Activated naive CD4-positive, alpha-beta T cell (primary cell): ENCODE results near the gene ZBTB44.
"Not testable (repeated sequence)": the region's sequence is repeated elsewhere in the genome, so short reads cannot be mapped to it uniquely, and the experiment has no call there.

Experiments used
- DNase-seq, 4 experiments: peaks; one replicate each; lab custom pipeline; 2025; lab: John Stamatoyannopoulos, UW

The ZBTB44 gene

GRCh38 chr11:130312046-130312445, 2.7 kb downstream of the ZBTB44 start:
- DNase-seq, result no peak

GRCh38 chr11:130310622-130311021, 4.1 kb downstream of the ZBTB44 start:
- no peak for DNase-seq

GRCh38 chr11:130308886-130309285, 5.8 kb downstream of the ZBTB44 start:
- no peak for DNase-seq

DNA sequence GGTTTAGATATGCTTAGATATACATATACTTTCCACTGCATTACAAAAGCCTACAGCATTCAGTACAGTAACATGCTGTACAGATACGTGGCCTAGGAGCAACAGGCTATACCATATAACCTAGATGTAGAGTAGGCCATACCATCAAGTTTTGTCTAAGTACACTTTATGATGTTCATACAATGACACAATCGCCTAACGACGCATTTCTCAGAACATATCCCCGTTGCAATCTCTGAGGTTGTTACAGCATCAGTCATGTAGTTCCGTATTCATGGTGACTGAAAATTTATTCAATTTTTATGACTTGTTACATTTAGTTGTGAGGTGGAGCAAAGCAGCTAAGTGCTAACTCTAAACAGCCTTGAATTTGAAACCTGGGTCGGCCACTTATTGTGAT, 6.7 kb downstream of the ZBTB44 start:
- DNase-seq, result no peak

DNA sequence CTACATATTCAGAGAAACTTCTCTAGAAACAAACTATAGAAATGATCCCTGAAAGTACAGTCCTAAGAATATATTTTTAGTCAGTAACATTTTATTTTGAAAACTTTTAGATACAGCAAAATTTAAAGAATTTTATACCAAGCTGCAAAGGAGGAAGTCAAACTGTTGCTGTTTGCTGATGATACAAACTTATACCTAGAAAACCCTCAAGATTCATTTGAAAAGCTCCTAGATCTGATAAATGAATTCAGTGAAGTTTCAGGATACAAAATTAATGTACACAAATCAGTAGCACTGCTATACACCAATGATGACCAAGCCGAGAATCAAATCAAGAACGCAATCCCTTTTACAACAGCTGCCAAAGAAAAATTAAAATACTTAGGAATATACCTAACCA, 10.1 kb downstream of the ZBTB44 start:
- DNase-seq, result no peak

DNA sequence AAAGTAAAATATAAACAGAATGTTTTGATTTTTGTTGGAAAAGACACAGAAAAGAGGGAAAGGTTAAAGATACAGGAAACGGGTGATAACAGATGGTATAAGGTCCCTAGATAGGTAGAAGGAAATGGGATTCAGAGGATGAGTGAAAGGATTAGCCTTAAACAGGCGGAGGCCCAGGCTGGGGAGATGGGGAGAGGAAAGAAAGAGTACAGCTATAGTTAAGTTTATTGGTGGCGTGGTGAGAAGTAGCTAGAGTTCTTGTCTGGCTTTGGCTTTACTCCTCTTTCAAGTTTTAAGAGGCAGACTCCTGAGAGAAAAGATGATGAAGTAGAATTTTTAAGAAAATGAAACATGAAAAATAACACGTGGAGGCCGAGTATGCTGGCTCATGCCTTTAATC, 13.7 kb downstream of the ZBTB44 start:
- DNase-seq, result no peak

DNA sequence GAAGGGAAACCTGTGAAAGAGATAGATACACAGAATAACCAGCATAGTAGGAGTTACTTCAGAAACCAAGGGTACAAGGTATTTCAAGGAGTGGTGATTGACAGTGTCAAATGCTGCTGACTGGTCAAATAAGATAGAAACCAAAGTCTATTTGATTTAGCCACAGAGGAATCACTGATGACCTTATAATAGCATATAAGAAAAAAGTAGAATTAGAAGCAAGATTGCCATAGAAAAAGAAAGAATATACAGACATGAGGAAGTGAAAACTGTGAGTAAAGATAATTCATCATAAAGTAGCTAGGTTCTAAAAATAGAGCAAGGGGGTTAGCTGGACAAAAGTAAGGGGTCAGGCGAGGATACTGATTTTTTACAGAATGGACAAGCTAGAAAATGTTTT, 14.2 kb downstream of the ZBTB44 start:
- DNase-seq, result no peak

GRCh38 chr11:130299978-130300377, 14.7 kb downstream of the ZBTB44 start:
- DNase-seq, result no peak

- DNase-seq, result no peak
Observed at GRCh38 chr11:130295657-130296056, 19.1 kb downstream of the ZBTB44 start.

- DNase-seq, result no peak
Observed at GRCh38 chr11:130282111-130282510, 32.6 kb downstream of the ZBTB44 start.

- DNase-seq, result not testable (repeated sequence)
Observed at GRCh38 chr11:130281341-130281740, 33.4 kb downstream of the ZBTB44 start.

- DNase-seq, result no peak
Observed at GRCh38 chr11:130279989-130280388, 34.7 kb downstream of the ZBTB44 start.

DNA sequence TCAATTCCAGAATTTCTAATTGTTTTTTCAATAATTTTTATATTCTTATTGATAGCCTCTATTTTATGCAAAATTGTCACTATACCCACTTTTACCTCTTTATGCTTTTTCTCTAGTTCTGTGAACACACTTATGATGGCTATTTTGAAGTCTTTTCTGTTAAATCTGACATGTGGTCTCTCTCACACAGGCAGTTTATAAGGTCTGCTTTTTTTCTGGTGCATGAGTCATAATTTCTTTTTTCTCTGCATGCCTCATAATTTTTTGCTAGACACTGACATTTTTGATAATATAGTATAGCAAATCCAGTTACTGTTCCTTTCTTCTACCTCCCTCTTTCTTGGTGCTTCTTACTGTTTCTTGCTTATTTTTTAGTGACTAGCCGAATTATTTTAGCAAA, 36.0 kb downstream of the ZBTB44 start:
- DNase-seq, result no peak

DNA sequence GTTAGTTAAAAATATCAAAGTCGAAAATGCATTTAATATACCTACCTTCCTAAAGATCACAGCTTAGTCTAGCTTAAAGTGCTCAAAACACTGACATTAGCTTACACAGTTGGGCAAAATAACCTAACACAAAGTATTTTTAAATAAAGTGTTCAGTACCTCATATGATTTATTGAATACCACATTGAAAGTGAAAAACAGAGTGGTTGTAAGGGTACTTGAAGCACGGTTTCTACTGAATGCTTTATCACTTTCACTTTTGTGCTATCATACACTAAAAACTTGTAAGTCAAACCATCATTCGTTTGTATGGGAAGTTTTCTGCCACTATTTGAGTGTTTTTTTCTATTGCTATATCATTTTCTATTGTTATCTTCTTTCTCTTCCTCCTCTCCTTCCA, 36.6 kb downstream of the ZBTB44 start:
- no peak for DNase-seq

DNA sequence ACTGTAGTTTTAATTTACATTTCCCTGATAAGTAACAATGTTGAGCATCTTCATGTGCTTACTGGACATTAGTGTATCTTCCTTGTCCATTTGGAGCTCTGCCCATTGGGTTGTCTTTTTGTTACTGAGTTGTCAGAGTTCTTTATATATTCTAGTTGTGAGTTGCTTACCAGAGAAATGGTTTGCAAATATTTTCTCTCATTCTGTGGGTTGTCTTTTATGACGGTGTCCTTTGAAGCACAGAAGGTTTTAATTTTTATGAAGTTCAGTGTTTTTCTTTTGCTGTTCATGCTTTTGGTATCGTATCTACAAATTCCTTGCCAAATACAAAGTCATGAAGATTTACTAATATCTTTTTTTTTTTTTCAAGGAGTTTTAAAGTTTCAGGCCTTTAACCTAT, 42.4 kb downstream of the ZBTB44 start:
- DNase-seq, result no peak

GRCh38 chr11:130269326-130269943, 45.3 kb downstream of the ZBTB44 start:
- DNase-seq, result no peak

DNA sequence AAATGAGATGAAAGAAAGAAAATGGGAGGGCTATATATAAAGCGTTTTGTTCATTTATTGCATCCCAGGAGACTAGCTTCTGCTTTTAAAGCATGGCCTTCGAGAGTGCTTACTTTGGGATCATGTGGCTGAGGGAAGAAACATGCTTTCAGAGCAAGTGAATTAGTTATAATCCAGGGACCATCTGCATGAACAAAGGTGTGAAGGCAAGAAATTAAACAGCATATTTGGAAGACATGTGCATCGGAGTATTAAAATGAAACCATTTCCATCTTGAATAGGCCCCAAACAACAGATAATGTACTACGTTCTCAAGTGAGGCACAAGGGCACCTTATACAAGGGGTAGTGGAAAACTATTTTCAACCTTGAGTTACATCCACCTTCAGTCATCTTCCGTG, 51.4 kb downstream of the ZBTB44 start:
- DNase-seq, result no peak

GRCh38 chr11:130262424-130262823, 52.3 kb downstream of the ZBTB44 start:
- no peak for DNase-seq

DNA sequence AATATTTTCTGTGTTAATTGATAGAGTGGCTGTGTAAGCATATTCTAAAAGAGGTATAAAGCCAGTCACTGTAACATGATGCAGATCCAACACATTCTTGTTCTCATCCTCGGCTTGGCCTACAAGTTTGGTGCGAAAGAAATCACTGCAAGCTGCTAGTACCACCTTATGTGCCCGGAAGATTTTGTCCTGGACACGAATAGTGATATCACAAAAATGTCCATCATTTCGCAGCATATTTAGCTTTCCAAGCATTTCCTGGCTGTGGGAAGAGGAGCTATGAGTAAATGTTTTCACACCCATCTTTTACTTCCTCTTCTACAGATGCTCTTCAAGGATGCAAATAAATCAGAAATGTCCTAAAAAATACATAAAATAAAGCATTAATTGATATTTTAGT, 53.1 kb downstream of the ZBTB44 start:
- DNase-seq, result no peak

- no peak for DNase-seq
Observed at GRCh38 chr11:130260742-130261141, 54.0 kb downstream of the ZBTB44 start.

DNA sequence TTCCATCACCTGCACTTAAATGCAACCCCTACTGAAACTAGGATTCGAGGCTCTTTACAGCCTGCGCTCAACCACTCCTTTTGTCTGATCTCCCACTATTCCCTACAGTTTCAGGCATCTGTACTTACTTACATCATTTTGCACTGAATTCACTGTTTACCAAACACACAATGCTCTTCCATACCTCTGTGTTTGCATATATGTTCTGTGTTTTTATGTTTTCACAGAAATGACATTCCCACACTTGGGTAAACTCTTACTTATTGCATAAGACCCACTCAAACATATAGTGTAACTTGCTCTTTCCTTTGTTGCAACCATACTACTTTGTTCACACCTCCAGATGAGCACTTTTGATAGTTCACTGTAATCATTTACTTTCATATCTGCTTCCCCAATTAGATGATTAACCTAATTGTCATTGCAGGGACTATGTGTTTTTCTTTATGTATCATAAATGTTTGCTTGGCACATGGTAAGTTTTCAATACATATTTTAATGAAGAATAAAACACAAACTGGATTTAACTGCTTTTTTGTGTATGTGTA, 54.6 kb downstream of the ZBTB44 start:
- DNase-seq, result no peak

DNA sequence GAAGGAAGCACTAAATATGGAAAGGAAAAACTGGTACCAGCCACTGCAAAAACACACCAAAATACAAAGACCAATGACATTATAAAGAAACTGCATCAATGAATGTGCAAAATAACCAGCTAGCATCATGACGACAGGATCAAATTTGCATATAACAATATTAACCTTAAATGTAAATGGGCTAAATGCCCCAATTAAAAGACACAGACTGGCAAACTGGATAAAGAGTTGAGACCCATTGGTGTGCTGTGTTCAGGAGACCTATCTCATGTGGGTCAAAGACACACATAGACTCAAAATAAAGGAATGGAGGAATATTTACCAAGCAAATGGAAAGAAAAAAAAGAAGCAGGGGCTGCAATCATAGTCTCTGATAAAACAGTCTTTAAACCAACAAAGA, 63.0 kb downstream of the ZBTB44 start:
- DNase-seq, result not testable (repeated sequence)

DNA sequence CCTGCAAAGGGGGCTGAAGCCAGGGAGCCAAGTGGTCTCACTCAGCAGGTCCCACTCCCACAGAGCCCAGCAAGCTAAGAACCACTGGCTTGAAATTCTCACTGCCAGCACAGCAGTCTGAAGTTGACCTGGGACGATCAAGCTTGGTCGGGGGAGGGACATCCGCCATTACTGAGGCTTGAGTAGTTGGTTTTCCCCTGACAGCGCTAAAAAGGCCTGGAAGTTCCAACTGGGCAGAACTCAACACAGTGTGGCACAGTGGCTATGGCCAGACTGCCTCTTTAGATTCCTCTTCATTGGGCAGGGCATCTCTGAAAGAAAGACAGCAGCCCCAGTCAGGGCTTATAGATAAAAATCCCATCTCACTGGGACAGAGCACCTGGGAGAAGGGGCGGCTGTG, 64.8 kb downstream of the ZBTB44 start:
- not testable (repeated sequence) for DNase-seq

DNA sequence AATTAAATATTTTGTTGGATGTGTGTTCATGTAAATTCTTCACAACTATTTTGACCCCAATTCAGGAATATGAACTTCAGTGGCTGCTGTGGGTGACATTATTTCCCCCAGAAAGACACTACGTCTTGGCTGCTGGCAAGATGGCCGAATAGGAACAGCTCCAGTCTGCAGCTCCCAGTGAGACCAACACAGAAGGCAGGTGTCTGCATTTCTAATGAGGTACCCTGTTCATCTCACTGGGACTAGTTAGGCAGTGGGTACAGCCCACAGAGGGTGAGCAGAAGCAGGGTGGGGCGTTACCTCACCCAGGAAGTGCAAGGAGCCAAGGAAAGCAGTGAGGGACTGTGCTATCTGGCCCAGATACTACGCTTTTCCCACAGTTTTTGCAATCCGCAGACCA, 65.3 kb downstream of the ZBTB44 start:
- no peak for DNase-seq
